ENCODE measurements around the gene ODAPH. TPM values are rescaled to one million over a fixed set of nuclear protein-coding genes. Genes with fewer than 3 reads are reported as not detected.

Gene ODAPH
- total and polyA plus RNA-seq, 8 donors, result 0.31 to 0.71 (median 0.54) TPM; not detected in 5

- H3K36me3 ChIP-seq, result peaks cover 0 to 11% of the 10 kb centered on the region in 2 donors
- ATAC-seq, result no peak
- no peak for TF ChIP-seq CTCF (IDR thresholded peaks at IDR 0.05)
- H3K4me1 ChIP-seq, result no peaks in the 10 kb centered on the region
- H3K9me3 ChIP-seq, result no peaks in the 10 kb centered on the region
- intact Hi-C loops (cut with DNase I), result no loop called here
- H3K27ac ChIP-seq, result no peak overlapping the region
- DNase-seq, result no peak
- no peaks in the 10 kb centered on the region for H3K27me3 ChIP-seq
- no peak overlapping the region for H3K4me3 ChIP-seq
These were observed 6.8 kb upstream of the ODAPH start for GRCh38 chr4:75549019-75549418.

GRCh38 chr4:75552452-75552851, 3.4 kb upstream of the ODAPH start:
- no peak for DNase-seq
- Histone ChIP-seq H3K27me3 (peaks cover 0 to 4% of the 10 kb centered on the region in 2 donors), H3K4me3 (no peak overlapping the region), H3K9me3 (no peaks in the 10 kb centered on the region), H3K36me3 (no peaks in the 10 kb centered on the region), H3K27ac (no peak overlapping the region), H3K4me1 (no peaks in the 10 kb centered on the region)
- no peak for TF ChIP-seq CTCF (IDR thresholded peaks at IDR 0.05)
- intact Hi-C loops (cut with DNase I), result no loop called here
- ATAC-seq, result no peak

- Histone ChIP-seq H3K27ac (no peak overlapping the region), H3K4me3 (no peak overlapping the region), H3K4me1 (no peaks in the 10 kb centered on the region), H3K27me3 (peaks cover 0 to 4% of the 10 kb centered on the region in 2 donors), H3K9me3 (no peaks in the 10 kb centered on the region), H3K36me3 (no peaks in the 10 kb centered on the region)
- no peak for TF ChIP-seq CTCF (IDR thresholded peaks at IDR 0.05)
- DNase-seq (no peak), ATAC-seq (no peak)
- intact Hi-C loops (cut with DNase I), result no loop called here
These were observed 1.8 kb downstream of the ODAPH start for GRCh38 chr4:75557696-75558095.

DNA sequence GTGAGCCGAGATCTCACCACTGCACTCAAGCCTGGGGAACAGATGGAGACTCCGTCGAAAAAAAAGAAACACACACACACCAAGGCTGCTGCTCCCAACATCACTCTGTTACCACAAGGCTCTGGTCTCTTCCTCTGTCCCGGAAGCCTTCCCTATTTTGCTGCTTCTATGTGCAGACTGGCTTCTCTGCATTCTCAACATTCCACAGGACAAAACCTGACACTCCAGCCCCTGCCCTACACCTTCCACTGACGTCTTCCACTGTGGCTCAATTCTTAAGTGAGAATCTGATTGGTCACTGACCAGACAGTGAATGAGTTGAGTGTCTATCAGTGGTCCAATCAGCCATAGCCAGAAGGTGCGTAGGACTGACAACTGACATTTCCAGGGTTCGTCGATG, 5.9 kb downstream of the ODAPH start:
- Histone ChIP-seq H3K4me3 (no peak overlapping the region), H3K27ac (no peak overlapping the region), H3K36me3 (no peaks in the 10 kb centered on the region), H3K4me1 (no peaks in the 10 kb centered on the region), H3K27me3 (no peaks in the 10 kb centered on the region), H3K9me3 (no peaks in the 10 kb centered on the region)
- intact Hi-C loops (cut with DNase I), result no loop called here
- DNase-seq, result no peak
- peak; percentile 86 for ATAC-seq
- TF ChIP-seq CTCF (IDR thresholded peaks at IDR 0.05), result no peak

DNA sequence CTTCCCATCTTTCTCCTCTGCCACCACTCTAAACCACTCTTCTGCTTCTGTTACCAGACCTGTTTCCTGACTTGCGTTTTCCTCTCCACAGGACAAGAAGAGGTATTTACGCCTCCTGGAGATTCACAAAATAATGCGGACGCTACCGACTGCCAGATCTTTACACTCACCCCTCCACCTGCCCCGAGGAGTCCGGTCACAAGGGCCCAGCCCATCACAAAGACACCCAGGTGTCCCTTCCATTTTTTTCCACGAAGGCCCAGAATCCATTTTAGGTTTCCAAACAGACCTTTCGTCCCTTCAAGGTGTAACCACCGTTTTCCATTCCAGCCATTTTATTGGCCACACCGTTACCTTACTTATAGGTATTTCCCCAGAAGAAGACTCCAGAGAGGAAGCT, 8.2 kb downstream of the ODAPH start:
- Histone ChIP-seq H3K4me1 (no peaks in the 10 kb centered on the region), H3K27me3 (no peaks in the 10 kb centered on the region), H3K27ac (no peak overlapping the region), H3K9me3 (no peaks in the 10 kb centered on the region), H3K36me3 (no peaks in the 10 kb centered on the region), H3K4me3 (no peak overlapping the region)
- intact Hi-C loops (cut with DNase I), result no loop called here
- ATAC-seq, result no peak
- DNase-seq, result no peak
- no peak for TF ChIP-seq CTCF (IDR thresholded peaks at IDR 0.05)
